K562 (cell line): ENCODE data around the gene MYO15A. TPM values are rescaled to one million over a fixed set of nuclear protein-coding genes. Genes with fewer than 3 reads are reported as not detected.
A peak's percentile ranks its signal among the peaks of the same experiment; 100 is the strongest.

ENCODE experiments used
- ATAC-seq: fragments of 200-7000 bp; cut with Tn5 transposase; 3 replicates; pipeline ENCODE4 v1.9.1; 2020; ENCODE audit warnings: moderate library complexity
- BruUV-seq: library from RNA; stranded (reverse); fragments of 400-500 nt; replicated peaks from 2 replicates; lab custom pipeline; 2021; lab: Mats Ljungman, UMichigan
- CTCF ChIA-PET: fragments of 300-600 bp; formaldehyde crosslinking; extraction: SDS; loops from one replicate; lab custom pipeline; 2021; ENCODE audit warnings: low intra/inter-chr PET ratio; lab: Yijun Ruan, JAX
- POLR2A ChIA-PET: fragments of 300-600, 350-650 bp; sonication (Branson Sonifier 250); formaldehyde crosslinking; extraction: SDS; loops from one replicate; lab custom pipeline; 2021; ENCODE audit warnings: antibody characterized with exemption, inconsistent platforms; lab: Yijun Ruan, JAX
- DNase-seq, 4 experiments: peaks; one replicate each; pipeline versions ENCODE4 v3.0.0 to v3.0.0-alpha.2; 2011 to 2018; ENCODE audit warnings: low spot score in 3 of 4, mixed read lengths in 3 of 4; ENCODE audit errors: extremely low read depth in 1 of 4
- FAIRE-seq: peaks from 2 replicates; lab custom pipeline; 2011; peaks lifted over from hg19 to GRCh38; lab: Jason Lieb, UNC
- H2AFZ ChIP-seq: 2 replicates; pipeline ENCODE4 v1.6.0; 2011; ENCODE audit warnings: low read depth, low read length, control low read depth, inconsistent platforms
- H3K27ac ChIP-seq: fragments of 200-600 bp; 3 replicates; pipeline ENCODE4 v1.8.0; 2011; ENCODE audit warnings: low read depth, mild to moderate bottlenecking, control low read depth, inconsistent platforms, low read length, moderate library complexity, mixed read lengths; ENCODE audit errors: extremely low read depth
- H3K27me3 ChIP-seq, 2 experiments: fragments of 300-600 bp in 1 of 2; 2 replicates in 1 of 2; 3 replicates in 1 of 2; pipeline versions ENCODE4 v1.6.0 to v1.8.0; 2011; ENCODE audit warnings: inconsistent platforms in 2 of 2, low read length in 2 of 2, mild to moderate bottlenecking in 1 of 2, mixed read lengths in 1 of 2, moderate library complexity in 1 of 2; ENCODE audit not compliant: control insufficient read depth in 2 of 2, insufficient read depth in 2 of 2
- H3K36me3 ChIP-seq: fragments of 300-600 bp; 3 replicates; pipeline ENCODE4 v1.8.0; 2011; ENCODE audit warnings: mild to moderate bottlenecking, low read length, inconsistent platforms; ENCODE audit not compliant: control insufficient read depth, insufficient read depth
- H3K4me1 ChIP-seq, 2 experiments: fragments of 200-600 bp in 1 of 2; replicated peaks in 1 of 2; 2 replicates in 1 of 2; 3 replicates in 1 of 2; pipeline versions ENCODE4 v1.5.1 to v1.8.0; 2011; ENCODE audit warnings: inconsistent platforms in 2 of 2, low read length in 2 of 2, mild to moderate bottlenecking in 1 of 2, mixed read lengths in 1 of 2, moderate library complexity in 1 of 2; ENCODE audit not compliant: control insufficient read depth in 2 of 2, insufficient read depth in 2 of 2
- H3K4me2 ChIP-seq: 2 replicates; pipeline ENCODE4 v1.6.1; 2011; ENCODE audit warnings: low read length, control low read depth, inconsistent platforms, mixed read lengths; ENCODE audit not compliant: insufficient read depth
- H3K4me3 ChIP-seq: fragments of 200-600 bp; sonication (generic), shearing (Covaris generic); 2 replicates; pipeline ENCODE4 v1.5.1; 2016; ENCODE audit warnings: control low read depth, inconsistent platforms
- H3K79me2 ChIP-seq: fragments of 200-600 bp; 3 replicates; pipeline ENCODE4 v1.8.0; 2011; ENCODE audit warnings: low read length, inconsistent platforms; ENCODE audit not compliant: control insufficient read depth, insufficient read depth
- H3K9ac ChIP-seq, 2 experiments: 2 replicates each; pipeline versions ENCODE4 v1.6.0 to v1.6.1; 2011; ENCODE audit warnings: low read depth in 2 of 2, low read length in 2 of 2, control low read depth in 1 of 2, inconsistent platforms in 1 of 2, mild to moderate bottlenecking in 1 of 2, mixed read lengths in 1 of 2; ENCODE audit not compliant: insufficient read depth in 1 of 2
- H3K9me1 ChIP-seq: one replicate; pipeline ENCODE4 v1.6.0; 2011; ENCODE audit warnings: inconsistent platforms, mild to moderate bottlenecking, low read length, moderate library complexity; ENCODE audit not compliant: control insufficient read depth, insufficient read depth
- H3K9me3 ChIP-seq: replicated peaks from 2 replicates; pipeline ENCODE4 v1.5.1; 2011; ENCODE audit warnings: low read depth, low read length, inconsistent platforms; ENCODE audit not compliant: control insufficient read depth, insufficient read depth
- H4K20me1 ChIP-seq: replicated peaks from 2 replicates; pipeline ENCODE4 v1.6.1; 2011; ENCODE audit warnings: low read length, inconsistent platforms, mixed read lengths; ENCODE audit not compliant: control insufficient read depth, insufficient read depth
- DPF2 ChIP-seq: fragments of 450-650 bp; IDR thresholded peaks from 2 replicates; pipeline ENCODE4 v1.6.1; 2016
- HNRNPL ChIP-seq: fragments of 200-400 bp; formaldehyde crosslinking; IDR thresholded peaks from 2 replicates; pipeline ENCODE4 v1.6.1; 2017; ENCODE audit warnings: low read depth, mild to moderate bottlenecking, low read length
- IRF1 ChIP-seq: sonication (generic); formaldehyde crosslinking; IDR thresholded peaks from 2 replicates; pipeline ENCODE4 v1.8.0; 2022; ENCODE audit warnings: missing genetic modification reagents, mild to moderate bottlenecking, borderline replicate concordance
- MCM3 ChIP-seq: fragments of 450-650 bp; IDR thresholded peaks from 2 replicates; pipeline ENCODE4 v1.6.1; 2016
- NCOA1 ChIP-seq: fragments of 450-650 bp; IDR thresholded peaks from 2 replicates; pipeline ENCODE4 v1.6.1; 2016; ENCODE audit warnings: low read depth
- NR2C1 ChIP-seq, 2 experiments: fragments of 450-650 bp; IDR thresholded peaks; 2 replicates each; pipeline ENCODE4 v1.6.1; 2017; ENCODE audit warnings: mild to moderate bottlenecking in 2 of 2, antibody characterized with exemption in 1 of 2, inconsistent platforms in 1 of 2, missing compliant biosample characterization in 1 of 2, missing genetic modification characterization in 1 of 2
- PTBP1 ChIP-seq: fragments of 200-400 bp; formaldehyde crosslinking; IDR thresholded peaks from 2 replicates; pipeline ENCODE4 v1.6.1; 2017; ENCODE audit warnings: low read depth, low read length
- XRCC3 ChIP-seq: fragments of 450-650 bp; IDR thresholded peaks from 2 replicates; pipeline ENCODE4 v1.6.1; 2017; ENCODE audit warnings: mild to moderate bottlenecking, moderate library complexity
- WGBS: fragments of 100-300 bp; shearing (Covaris generic); methylation state at CpG from one replicate; pipeline ENCODE4 v1.1.6; 2016; ENCODE audit warnings: low coverage, mixed read lengths; ENCODE audit not compliant: insufficient coverage; ENCODE audit errors: missing lambda C conversion rate; 5-methylcytosine and 5-hydroxymethylcytosine counted together
- in situ Hi-C: fragments of 300-500 bp; cut with MboI; formaldehyde crosslinking; loops from 4 replicates; pipeline ENCODE4 v1.15.0; 2018; ENCODE audit warnings: inconsistent platforms, mixed read lengths
- intact Hi-C: fragments of 100-400 bp; cut with micrococcal nuclease; formaldehyde crosslinking; loops from 2 replicates; pipeline ENCODE4 v1.14.2; 2022
- polyA plus RNA-seq, 8 experiments: library from polyadenylated mRNA; depleted of rRNA in 4 of 8; stranded (reverse) in 5 of 8; unstranded in 3 of 8; fragments of >200 nt; fragmentation: Nextera tagmentation in 2 of 8; fragmentation: Illumina TruSeq in 1 of 8; extraction: Ambion mirVana in 2 of 8; extraction: Trizol in 1 of 8; gene quantifications; 2 replicates each; pipeline versions ENCODE4 v1.2.1 to v1.2.3, GENCODE V29; 2011 to 2014; ENCODE audit warnings: inconsistent platforms in 1 of 8, missing spikeins in 1 of 8
- total RNA-seq, 7 experiments: library from RNA; depleted of rRNA in 6 of 7; stranded (reverse); fragments of >200 nt in 6 of 7; fragmentation: Illumina TruSeq in 2 of 7; extraction: Trizol in 2 of 7; gene quantifications; 2 replicates each; pipeline versions ENCODE4 v1.2.1 to v1.2.3, GENCODE V29; 2011 to 2021; ENCODE audit warnings: low replicate concordance in 1 of 7

Gene MYO15A
- total and polyA plus RNA-seq, 9 of the 15 experiments (the other 6 are each of a cell fraction or from before 2014, with no cell fraction given), result 0.05 to 0.88 (median 0.14) TPM; not detected in 1

- in situ Hi-C loops (no loop called here), intact Hi-C loops (no loop called here)
- ATAC-seq, result no peak
- Histone ChIP-seq H3K4me2 (no peak overlapping the region), H3K4me1 (peaks cover 4 to 38% of the 10 kb centered on the region in 2 experiments; a peak in 3 of 5 replicates), H3K4me3 (no peak overlapping the region), H3K36me3 (no peaks in the 10 kb centered on the region), H3K79me2 (peaks cover 8% of the 10 kb centered on the region; the same call in 2 of the 3 replicates), H3K27me3 (no peaks in the 10 kb centered on the region), H4K20me1 (no peaks in the 10 kb centered on the region), H3K27ac (no peak overlapping the region), H3K9ac (peak overlapping the region in 1 of 2 experiments; percentile 60; a peak in 2 of 4 replicates), H2AFZ (no peak overlapping the region), H3K9me3 (no peaks in the 10 kb centered on the region), H3K9me1 (no peaks in the 10 kb centered on the region)
- no peak for TF ChIP-seq XRCC3
- TF ChIP-seq IRF1, result no peak
- TF ChIP-seq HNRNPL, result no peak
- TF ChIP-seq PTBP1, result no peak
- TF ChIP-seq DPF2, result no peak
- no peak for TF ChIP-seq MCM3
- no peak for TF ChIP-seq NR2C1 (IDR thresholded peaks at IDR 0.05)
- TF ChIP-seq NR2C1 (tag; IDR thresholded peaks at IDR 0.05), result 0 out of 2 replicates have a peak, but pooled peaks have one; percentile 50
- TF ChIP-seq NCOA1, result no peak
- WGBS, result 83% methylated on average over 3 of the region's 4 CpGs
- ChIA-PET POLR2A (interaction anchor here (0.9 kb wide), 1 partner anchor 30 kb away, joined by 4 read pairs; no protein-coding TSS in a partner anchor), CTCF (no interaction called here)
- DNase-seq, result no peak
- FAIRE-seq, result no peak
- BruUV-seq, result no TSS peak
Measured at GRCh38 chr17:18229254-18229653, 120.7 kb downstream of the MYO15A start.

Other genes with a start within 250 kb of the MYO15A start
Only the 7 nearest of the 11 such genes appear.
- 2.0 and 3.1 TPM in 2 replicates for gene TOM1L2, start 136.4 kb upstream of the MYO15A start, total RNA-seq (2014; rRNA removed)
- 1.8 and 2.5 TPM in 2 replicates for gene TOM1L2, start 136.4 kb upstream of the MYO15A start, total RNA-seq (2014; rRNA removed; fragmentation: Illumina TruSeq; extraction: Trizol)
- 2.5 and 3.2 TPM in 2 replicates for gene TOM1L2, start 136.4 kb upstream of the MYO15A start, total RNA-seq (2015; rRNA removed; fragmentation: Illumina TruSeq; extraction: Trizol)
- 4.8 and 6.0 TPM in 2 replicates for gene TOM1L2, start 136.4 kb upstream of the MYO15A start, total RNA-seq (2021)
- gene TOM1L2, start 136.4 kb upstream of the MYO15A start, polyA plus RNA-seq (2011; rRNA removed), result 3.7 and 5.7 TPM in 2 replicates
- 3.8 and 4.4 TPM in 2 replicates for gene TOM1L2, start 136.4 kb upstream of the MYO15A start, polyA plus RNA-seq (2014; fragmentation: Illumina TruSeq; extraction: Trizol)
- gene TOM1L2, start 136.4 kb upstream of the MYO15A start, polyA plus RNA-seq (2014; fragmentation: Nextera tagmentation; extraction: Ambion mirVana), result under 1 TPM; 0.07 to 0.42 TPM
- gene TOM1L2, start 136.4 kb upstream of the MYO15A start, polyA plus RNA-seq (2014; rRNA removed), result 2.3 and 4.4 TPM in 2 replicates
- 0.65 TPM in 1 of 2 replicates, not detected in the other for gene DRC3, start 135.9 kb upstream of the MYO15A start, total RNA-seq (2014; rRNA removed)
- 0.54 TPM in 1 of 2 replicates, not detected in the other for gene DRC3, start 135.9 kb upstream of the MYO15A start, total RNA-seq (2014; rRNA removed; fragmentation: Illumina TruSeq; extraction: Trizol)
- 0.23 TPM in 1 of 2 replicates, not detected in the other for gene DRC3, start 135.9 kb upstream of the MYO15A start, total RNA-seq (2015; rRNA removed; fragmentation: Illumina TruSeq; extraction: Trizol)
- gene DRC3, start 135.9 kb upstream of the MYO15A start, total RNA-seq (2021), result 0.13 TPM in 1 of 2 replicates, not detected in the other
- gene DRC3, start 135.9 kb upstream of the MYO15A start, polyA plus RNA-seq (2011; rRNA removed), result 0.03 and 0.10 TPM in 2 replicates
- 0.40 and 0.49 TPM in 2 replicates for gene DRC3, start 135.9 kb upstream of the MYO15A start, polyA plus RNA-seq (2014; fragmentation: Illumina TruSeq; extraction: Trizol)
- under 1 TPM; 0.13 to 0.46 TPM for gene DRC3, start 135.9 kb upstream of the MYO15A start, polyA plus RNA-seq (2014; fragmentation: Nextera tagmentation; extraction: Ambion mirVana)
- 0.16 and 0.84 TPM in 2 replicates for gene DRC3, start 135.9 kb upstream of the MYO15A start, polyA plus RNA-seq (2014; rRNA removed)
- gene ATPAF2, start 69.6 kb upstream of the MYO15A start, total RNA-seq (2014; rRNA removed), result 11.3 and 19.6 TPM in 2 replicates
- gene ATPAF2, start 69.6 kb upstream of the MYO15A start, total RNA-seq (2014; rRNA removed; fragmentation: Illumina TruSeq; extraction: Trizol), result 9.4 and 11.4 TPM in 2 replicates
- gene ATPAF2, start 69.6 kb upstream of the MYO15A start, total RNA-seq (2015; rRNA removed; fragmentation: Illumina TruSeq; extraction: Trizol), result 11.3 and 12.4 TPM in 2 replicates
- gene ATPAF2, start 69.6 kb upstream of the MYO15A start, total RNA-seq (2021), result 19.2 and 22.5 TPM in 2 replicates
- 10.5 and 12.2 TPM in 2 replicates for gene ATPAF2, start 69.6 kb upstream of the MYO15A start, polyA plus RNA-seq (2011; rRNA removed)
- 15.0 and 17.4 TPM in 2 replicates for gene ATPAF2, start 69.6 kb upstream of the MYO15A start, polyA plus RNA-seq (2014; fragmentation: Illumina TruSeq; extraction: Trizol)
- 1 to 10 TPM; 2.1 to 6.4 TPM for gene ATPAF2, start 69.6 kb upstream of the MYO15A start, polyA plus RNA-seq (2014; fragmentation: Nextera tagmentation; extraction: Ambion mirVana)
- 11.3 and 16.2 TPM in 2 replicates for gene ATPAF2, start 69.6 kb upstream of the MYO15A start, polyA plus RNA-seq (2014; rRNA removed)
- gene GID4, start 69.3 kb upstream of the MYO15A start, total RNA-seq (2014; rRNA removed), result 2.8 and 2.9 TPM in 2 replicates
- gene GID4, start 69.3 kb upstream of the MYO15A start, total RNA-seq (2014; rRNA removed; fragmentation: Illumina TruSeq; extraction: Trizol), result 3.7 and 4.1 TPM in 2 replicates
- gene GID4, start 69.3 kb upstream of the MYO15A start, total RNA-seq (2015; rRNA removed; fragmentation: Illumina TruSeq; extraction: Trizol), result 3.3 TPM in 2 replicates
- 4.8 and 6.4 TPM in 2 replicates for gene GID4, start 69.3 kb upstream of the MYO15A start, total RNA-seq (2021)
- gene GID4, start 69.3 kb upstream of the MYO15A start, polyA plus RNA-seq (2011; rRNA removed), result 5.9 and 6.6 TPM in 2 replicates
- 5.9 TPM in 2 replicates for gene GID4, start 69.3 kb upstream of the MYO15A start, polyA plus RNA-seq (2014; fragmentation: Illumina TruSeq; extraction: Trizol)
- gene GID4, start 69.3 kb upstream of the MYO15A start, polyA plus RNA-seq (2014; fragmentation: Nextera tagmentation; extraction: Ambion mirVana), result 1 to 10 TPM; 1.2 to 1.3 TPM
- gene GID4, start 69.3 kb upstream of the MYO15A start, polyA plus RNA-seq (2014; rRNA removed), result 3.3 and 4.2 TPM in 2 replicates
- 30.5 and 43.1 TPM in 2 replicates for gene DRG2, start 20.8 kb upstream of the MYO15A start, total RNA-seq (2014; rRNA removed)
- gene DRG2, start 20.8 kb upstream of the MYO15A start, total RNA-seq (2014; rRNA removed; fragmentation: Illumina TruSeq; extraction: Trizol), result 18.0 and 19.3 TPM in 2 replicates
- 29.1 and 30.2 TPM in 2 replicates for gene DRG2, start 20.8 kb upstream of the MYO15A start, total RNA-seq (2015; rRNA removed; fragmentation: Illumina TruSeq; extraction: Trizol)
- 36.7 and 37.9 TPM in 2 replicates for gene DRG2, start 20.8 kb upstream of the MYO15A start, total RNA-seq (2021)
- gene DRG2, start 20.8 kb upstream of the MYO15A start, polyA plus RNA-seq (2011; rRNA removed), result 19.0 and 25.2 TPM in 2 replicates
- gene DRG2, start 20.8 kb upstream of the MYO15A start, polyA plus RNA-seq (2014; fragmentation: Illumina TruSeq; extraction: Trizol), result 29.7 and 34.7 TPM in 2 replicates
- gene DRG2, start 20.8 kb upstream of the MYO15A start, polyA plus RNA-seq (2014; fragmentation: Nextera tagmentation; extraction: Ambion mirVana), result 10 to 100 TPM in 1 of 2 experiments, 1 to 10 TPM in 1; 6.6 to 16.4 TPM
- 26.1 and 27.5 TPM in 2 replicates for gene DRG2, start 20.8 kb upstream of the MYO15A start, polyA plus RNA-seq (2014; rRNA removed)
- 49.2 and 63.0 TPM in 2 replicates for gene ALKBH5, start 75.1 kb downstream of the MYO15A start, total RNA-seq (2014; rRNA removed)
- 34.6 and 37.5 TPM in 2 replicates for gene ALKBH5, start 75.1 kb downstream of the MYO15A start, total RNA-seq (2014; rRNA removed; fragmentation: Illumina TruSeq; extraction: Trizol)
- gene ALKBH5, start 75.1 kb downstream of the MYO15A start, total RNA-seq (2015; rRNA removed; fragmentation: Illumina TruSeq; extraction: Trizol), result 46.6 and 47.4 TPM in 2 replicates
- 70.0 and 73.8 TPM in 2 replicates for gene ALKBH5, start 75.1 kb downstream of the MYO15A start, total RNA-seq (2021)
- gene ALKBH5, start 75.1 kb downstream of the MYO15A start, polyA plus RNA-seq (2011; rRNA removed), result 51.7 and 52.6 TPM in 2 replicates
- 47.2 and 52.2 TPM in 2 replicates for gene ALKBH5, start 75.1 kb downstream of the MYO15A start, polyA plus RNA-seq (2014; fragmentation: Illumina TruSeq; extraction: Trizol)
- gene ALKBH5, start 75.1 kb downstream of the MYO15A start, polyA plus RNA-seq (2014; fragmentation: Nextera tagmentation; extraction: Ambion mirVana), result 10 to 100 TPM; 11.4 to 18.0 TPM
- gene ALKBH5, start 75.1 kb downstream of the MYO15A start, polyA plus RNA-seq (2014; rRNA removed), result 38.4 and 48.0 TPM in 2 replicates
- 8.2 and 11.3 TPM in 2 replicates for gene LLGL1, start 116.9 kb downstream of the MYO15A start, total RNA-seq (2014; rRNA removed)
- 1.4 and 1.7 TPM in 2 replicates for gene LLGL1, start 116.9 kb downstream of the MYO15A start, total RNA-seq (2014; rRNA removed; fragmentation: Illumina TruSeq; extraction: Trizol)
- gene LLGL1, start 116.9 kb downstream of the MYO15A start, total RNA-seq (2015; rRNA removed; fragmentation: Illumina TruSeq; extraction: Trizol), result 4.0 and 4.2 TPM in 2 replicates
- gene LLGL1, start 116.9 kb downstream of the MYO15A start, total RNA-seq (2021), result 12.4 and 12.9 TPM in 2 replicates
- gene LLGL1, start 116.9 kb downstream of the MYO15A start, polyA plus RNA-seq (2011; rRNA removed), result 6.4 and 9.2 TPM in 2 replicates
- 3.7 and 8.4 TPM in 2 replicates for gene LLGL1, start 116.9 kb downstream of the MYO15A start, polyA plus RNA-seq (2014; fragmentation: Illumina TruSeq; extraction: Trizol)
- under 1 TPM in 1 of 2 experiments, not detected in 1; 0.11 TPM for gene LLGL1, start 116.9 kb downstream of the MYO15A start, polyA plus RNA-seq (2014; fragmentation: Nextera tagmentation; extraction: Ambion mirVana)
- gene LLGL1, start 116.9 kb downstream of the MYO15A start, polyA plus RNA-seq (2014; rRNA removed), result 10.7 and 11.9 TPM in 2 replicates